Measurements from ENCODE around the gene AKAP1. TPM values are rescaled to one million over a fixed set of nuclear protein-coding genes. Genes with fewer than 3 reads are reported as not detected.

The AKAP1 gene
- total and polyA plus RNA-seq, 2 of the 8 experiments (the other 6 are each of a cell fraction or from before 2014, with no cell fraction given): 120 to 156 TPM

- no peak for TF ChIP-seq CHD2 (IDR thresholded peaks at IDR 0.05; ENCODE audit: low read length)
These were observed 37.0 kb upstream of the AKAP1 start (continued) for GRCh38 chr17:57048096-57048495.

All from H1 (cell line).